Breast epithelium (tissue), 4 donors: Measurements from ENCODE around the gene PHLPP2. TPM values are rescaled to one million over a fixed set of nuclear protein-coding genes. Genes with fewer than 3 reads are reported as not detected.

Source experiments
- DNase-seq, 2 donors: peaks; one replicate each; pipeline ENCODE4 v3.0.0-alpha.2; 2019; ENCODE audit warnings: low spot score in 2 of 2
- H3K27ac ChIP-seq, 2 donors: fragments of 200-600 bp; sonication (generic) in 1 of 2; one replicate each; pipeline ENCODE4 v1.5.1; 2016 to 2019; ENCODE audit warnings: mild to moderate bottlenecking in 1 of 2
- H3K27me3 ChIP-seq, 2 donors: fragments of 200-600 bp; sonication (generic) in 1 of 2; one replicate each; pipeline versions ENCODE4 v1.5.1 to v1.6.0; 2017 to 2019; ENCODE audit warnings: control low read depth in 1 of 2, mild to moderate bottlenecking in 1 of 2
- H3K36me3 ChIP-seq: fragments of 200-600 bp; one replicate; pipeline ENCODE4 v1.5.1; 2019
- H3K4me1 ChIP-seq, 2 donors: fragments of 200-600 bp; sonication (generic); one replicate each; pipeline ENCODE4 v1.5.1; 2016 to 2019; ENCODE audit warnings: control low read depth in 1 of 2
- H3K4me3 ChIP-seq, 3 donors: fragments of 200-600 bp; sonication (generic); 1 replicate in 2 of 3; 2 replicates in 1 of 3; pipeline ENCODE4 v1.5.1; 2016 to 2019; ENCODE audit warnings: mild to moderate bottlenecking in 3 of 3, moderate library complexity in 2 of 3
- H3K9me3 ChIP-seq, 2 donors: fragments of 200-600 bp; sonication (generic) in 1 of 2; one replicate each; pipeline ENCODE4 v1.5.1; 2016 to 2019; ENCODE audit warnings: control low read depth in 1 of 2
- POLR2A ChIP-seq: fragments of 450-650 bp; IDR thresholded peaks from one replicate; pipeline ENCODE4 v1.6.1; 2016; ENCODE audit warnings: antibody characterized with exemption, mild to moderate bottlenecking, moderate library complexity
- POLR2AphosphoS5 ChIP-seq, 3 donors: sonication (generic); formaldehyde crosslinking; IDR thresholded peaks; one replicate each; pipeline ENCODE4 v1.6.1; 2017; ENCODE audit warnings: antibody characterized with exemption in 3 of 3
- intact Hi-C: fragments of 100-400 bp; cut with DNase I; formaldehyde crosslinking; loops from one replicate; pipeline ENCODE4 v1.15.1; 2023; ENCODE audit warnings: low total_unique reads
- total RNA-seq, 3 donors: library from RNA; depleted of rRNA; stranded (reverse); fragments of >200 nt; gene quantifications; one replicate each; pipeline ENCODE4 v1.1.0, GENCODE V29; 2016
- TF ChIP-seq, protein P1 (sequence below), 3 donors: fragments of 450-650 bp; IDR thresholded peaks; one replicate each; pipeline ENCODE4 v1.5.1; 2016 to 2017; ENCODE audit warnings: antibody characterized with exemption in 3 of 3, mild to moderate bottlenecking in 3 of 3, moderate library complexity in 3 of 3

PHLPP2 gene
- total RNA-seq, 3 donors from 2014 or later = 12.5 to 16.1 (median 15.5) TPM

DNA sequence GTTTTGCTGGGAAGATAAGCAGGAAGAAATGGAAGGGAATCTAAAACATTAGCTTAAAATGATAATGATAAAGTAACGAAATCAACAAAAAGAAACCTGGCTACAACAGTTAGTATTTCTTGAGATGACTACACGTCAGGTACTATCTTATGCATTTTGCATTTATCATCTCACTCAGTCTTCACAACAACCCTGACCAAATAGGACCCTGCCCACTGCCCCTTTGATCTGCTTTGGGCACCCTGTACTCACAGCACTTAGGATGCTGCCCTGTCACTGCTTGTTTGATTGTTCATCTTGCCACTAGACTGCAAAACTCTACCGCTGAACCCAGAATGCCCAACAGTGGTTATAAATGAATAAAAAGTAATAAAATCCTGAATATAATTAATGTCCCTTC is 53.3 kb downstream of the PHLPP2 start:
- intact Hi-C loops = no loop called here
- no peak for DNase-seq
- H3K27ac ChIP-seq = no peak overlapping the region
- TF ChIP-seq, protein P1, sequence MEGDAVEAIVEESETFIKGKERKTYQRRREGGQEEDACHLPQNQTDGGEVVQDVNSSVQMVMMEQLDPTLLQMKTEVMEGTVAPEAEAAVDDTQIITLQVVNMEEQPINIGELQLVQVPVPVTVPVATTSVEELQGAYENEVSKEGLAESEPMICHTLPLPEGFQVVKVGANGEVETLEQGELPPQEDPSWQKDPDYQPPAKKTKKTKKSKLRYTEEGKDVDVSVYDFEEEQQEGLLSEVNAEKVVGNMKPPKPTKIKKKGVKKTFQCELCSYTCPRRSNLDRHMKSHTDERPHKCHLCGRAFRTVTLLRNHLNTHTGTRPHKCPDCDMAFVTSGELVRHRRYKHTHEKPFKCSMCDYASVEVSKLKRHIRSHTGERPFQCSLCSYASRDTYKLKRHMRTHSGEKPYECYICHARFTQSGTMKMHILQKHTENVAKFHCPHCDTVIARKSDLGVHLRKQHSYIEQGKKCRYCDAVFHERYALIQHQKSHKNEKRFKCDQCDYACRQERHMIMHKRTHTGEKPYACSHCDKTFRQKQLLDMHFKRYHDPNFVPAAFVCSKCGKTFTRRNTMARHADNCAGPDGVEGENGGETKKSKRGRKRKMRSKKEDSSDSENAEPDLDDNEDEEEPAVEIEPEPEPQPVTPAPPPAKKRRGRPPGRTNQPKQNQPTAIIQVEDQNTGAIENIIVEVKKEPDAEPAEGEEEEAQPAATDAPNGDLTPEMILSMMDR (IDR thresholded peaks at IDR 0.05) = no peak
- no peak for TF ChIP-seq POLR2AphosphoS5 (IDR thresholded peaks at IDR 0.05)
- TF ChIP-seq POLR2A = no peak
- H3K27me3 ChIP-seq = no peaks in the 10 kb centered on the region
- H3K4me1 ChIP-seq = no peaks in the 10 kb centered on the region
- no peak overlapping the region for H3K4me3 ChIP-seq
- peaks cover 6% of the 10 kb centered on the region for H3K36me3 ChIP-seq
- H3K9me3 ChIP-seq = no peaks in the 10 kb centered on the region

DNA sequence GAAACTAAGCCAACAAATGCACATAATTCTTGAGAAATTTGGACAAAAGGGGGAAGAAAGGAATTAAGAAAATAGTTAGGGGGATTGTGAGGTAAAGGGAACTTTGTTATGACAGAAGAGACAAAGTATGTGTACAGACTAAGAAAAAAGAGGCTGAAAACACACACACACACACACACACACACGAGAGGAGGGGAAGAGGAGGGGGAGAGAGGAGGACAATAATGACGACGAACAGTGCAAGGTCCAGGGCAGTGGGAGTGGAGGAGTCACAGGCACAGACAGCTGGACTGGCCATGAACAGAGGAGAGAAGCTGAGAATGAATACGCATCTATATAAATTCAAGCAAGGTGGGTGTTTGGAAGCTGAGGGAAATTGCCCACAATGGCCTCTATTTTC is 54.0 kb downstream of the PHLPP2 start:
- intact Hi-C loops = no loop called here
- H3K36me3 ChIP-seq = peaks cover 5% of the 10 kb centered on the region

DNA sequence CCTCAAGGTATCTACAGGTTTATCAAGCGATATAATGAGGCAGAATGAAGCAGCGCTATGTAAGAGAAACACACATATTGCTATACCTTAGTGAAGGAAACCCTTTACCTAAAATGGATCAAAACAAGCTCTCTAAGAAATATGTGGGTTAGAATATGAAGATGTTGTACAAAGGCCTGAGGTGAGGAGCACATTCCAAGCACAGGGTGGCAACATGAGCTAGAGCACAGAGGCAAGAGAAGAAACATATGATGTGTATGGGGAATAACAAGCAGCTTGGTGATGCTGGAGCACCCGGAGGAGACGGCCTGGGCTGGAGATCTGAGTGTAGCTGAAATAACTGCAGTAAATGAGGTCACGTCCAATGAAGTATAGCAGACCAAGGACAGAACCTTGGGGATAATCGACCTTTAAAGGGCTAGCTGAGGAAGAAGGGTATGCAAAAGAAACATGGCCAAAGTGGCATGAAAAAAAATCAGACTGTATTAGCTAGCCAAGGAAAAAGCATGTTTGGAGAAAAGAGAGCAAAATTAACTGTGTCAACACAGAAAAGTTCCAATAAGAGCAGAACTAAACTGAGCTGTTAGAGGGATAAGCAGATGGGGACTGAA is 54.5 kb downstream of the PHLPP2 start:
- Histone ChIP-seq H3K27me3 (no peaks in the 10 kb centered on the region), H3K4me1 (no peaks in the 10 kb centered on the region), H3K9me3 (no peaks in the 10 kb centered on the region), H3K27ac (no peak overlapping the region), H3K4me3 (no peak overlapping the region), H3K36me3 (peaks cover 5% of the 10 kb centered on the region)
- intact Hi-C loops = no loop called here
- no peak for DNase-seq
- TF ChIP-seq, protein P1 (IDR thresholded peaks at IDR 0.05) = no peak
- TF ChIP-seq POLR2A = no peak
- no peak for TF ChIP-seq POLR2AphosphoS5 (IDR thresholded peaks at IDR 0.05)

More for the DNA sequence above, 54.0 kb downstream of the PHLPP2 start:
- Histone ChIP-seq H3K27ac (no peak overlapping the region), H3K4me3 (no peak overlapping the region), H3K27me3 (no peaks in the 10 kb centered on the region), H3K9me3 (no peaks in the 10 kb centered on the region), H3K4me1 (no peaks in the 10 kb centered on the region)
- no peak for DNase-seq
- TF ChIP-seq POLR2A = no peak
- no peak for TF ChIP-seq POLR2AphosphoS5 (IDR thresholded peaks at IDR 0.05)
- TF ChIP-seq, protein P1 (IDR thresholded peaks at IDR 0.05) = no peak

DNA sequence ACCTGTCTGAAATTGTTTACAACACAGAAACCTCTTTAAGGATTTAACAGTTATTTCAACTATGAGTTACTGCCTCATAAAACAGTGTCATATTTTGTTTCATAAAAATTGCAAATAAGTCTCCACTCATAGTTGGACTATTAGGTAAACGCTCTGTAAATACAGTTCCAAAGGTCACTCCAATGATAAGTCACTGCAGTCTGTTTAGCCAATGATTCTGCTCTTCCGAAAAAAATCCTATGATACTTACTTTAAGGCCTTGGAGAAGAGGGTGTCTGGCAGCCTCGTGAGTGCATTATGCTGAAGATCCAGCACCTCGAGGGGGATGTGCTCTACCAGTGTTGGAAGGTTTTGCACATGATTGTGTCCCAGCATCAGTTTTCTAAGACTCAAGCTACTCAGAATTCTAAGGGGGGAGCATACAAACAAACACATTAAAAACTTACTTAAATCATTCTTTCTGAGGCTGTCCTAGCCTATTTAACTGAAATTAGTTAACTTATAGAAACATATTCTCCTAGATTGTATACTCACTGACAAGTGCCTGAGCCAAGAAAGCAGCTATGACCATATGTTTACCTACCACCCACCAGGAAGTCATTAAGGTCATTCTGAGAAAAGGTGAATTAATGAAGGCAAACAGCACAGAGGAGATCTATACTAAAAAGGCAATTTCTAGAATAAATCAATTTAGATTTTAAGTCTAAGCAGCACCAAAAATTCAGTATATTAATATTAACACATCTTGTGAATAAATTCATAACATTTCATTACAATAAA is 57.4 kb downstream of the PHLPP2 start:
- intact Hi-C loops = no loop called here
- no peak overlapping the region for H3K4me3 ChIP-seq
- peaks cover 5% of the 10 kb centered on the region for H3K36me3 ChIP-seq
- H3K4me1 ChIP-seq = no peaks in the 10 kb centered on the region
- no peak overlapping the region for H3K27ac ChIP-seq
- no peaks in the 10 kb centered on the region for H3K27me3 ChIP-seq
- H3K9me3 ChIP-seq = no peaks in the 10 kb centered on the region
- TF ChIP-seq POLR2A (no peak), POLR2AphosphoS5 (IDR thresholded peaks at IDR 0.05) (no peak)
- TF ChIP-seq, protein P1 (IDR thresholded peaks at IDR 0.05) = no peak
- no peak for DNase-seq

DNA sequence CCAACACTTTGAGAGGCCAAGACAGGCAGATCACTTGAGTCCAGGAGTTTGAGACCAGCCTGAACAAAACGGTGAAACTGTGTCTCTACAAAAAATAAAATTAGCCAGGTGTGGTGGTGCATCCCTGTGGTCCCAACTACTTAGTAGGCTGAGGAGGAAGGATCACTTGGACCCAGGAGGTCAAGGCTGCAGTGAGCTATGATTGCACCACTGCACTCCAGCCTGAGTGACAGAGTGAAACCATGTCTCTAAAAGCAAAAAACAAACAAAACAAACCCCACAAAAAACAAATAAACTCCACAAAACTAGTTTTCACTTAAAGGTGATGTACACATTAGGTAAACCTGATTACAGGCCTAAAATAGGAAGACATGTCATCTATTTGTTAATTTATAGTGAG is 58.2 kb downstream of the PHLPP2 start:
- no peak for TF ChIP-seq POLR2A
- no peak for TF ChIP-seq POLR2AphosphoS5 (IDR thresholded peaks at IDR 0.05)
- TF ChIP-seq, protein P1 (IDR thresholded peaks at IDR 0.05) = no peak
- intact Hi-C loops = no loop called here
- Histone ChIP-seq H3K9me3 (no peaks in the 10 kb centered on the region), H3K36me3 (peaks cover 5% of the 10 kb centered on the region), H3K27ac (no peak overlapping the region), H3K4me3 (no peak overlapping the region), H3K4me1 (no peaks in the 10 kb centered on the region), H3K27me3 (no peaks in the 10 kb centered on the region)
- DNase-seq = no peak
